NCI-H2227 treated with DMSO at 0.1 percent for 48 hours (cell line): ENCODE results near the gene UCN2.

Experiments
- DNase-seq: peaks from one replicate; lab custom pipeline; 2025; lab: John Stamatoyannopoulos, UW

Gene UCN2, protein sequence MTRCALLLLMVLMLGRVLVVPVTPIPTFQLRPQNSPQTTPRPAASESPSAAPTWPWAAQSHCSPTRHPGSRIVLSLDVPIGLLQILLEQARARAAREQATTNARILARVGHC

DNA sequence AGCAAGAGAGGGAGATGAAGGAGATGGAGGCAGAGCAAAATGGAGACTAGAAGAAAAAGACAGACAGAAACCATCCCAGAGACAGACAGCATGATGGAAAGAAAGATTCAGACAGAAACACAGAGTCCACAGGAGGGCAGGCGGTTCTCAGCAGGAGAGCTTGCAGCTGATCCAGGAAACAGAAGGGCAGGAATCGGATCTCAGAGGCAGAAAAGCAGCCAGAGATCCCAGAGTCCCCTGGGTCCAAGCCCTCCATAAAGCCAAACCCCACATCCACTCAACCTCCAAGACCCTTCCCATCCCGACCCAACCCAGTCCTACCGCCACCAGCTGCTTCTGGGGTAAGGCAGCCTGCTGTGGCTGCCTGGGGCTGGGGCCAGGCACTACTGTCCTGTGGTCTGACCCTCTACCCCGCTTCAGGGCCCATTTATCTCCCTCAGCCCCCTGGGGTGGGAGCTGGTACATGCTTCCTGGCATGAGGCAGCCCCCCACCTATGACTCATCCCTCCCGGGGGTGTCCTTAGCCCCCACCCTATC lies at the start of gene UCN2:
UCN2 (minus strand) TSS at position 400 of the 537 bp plus-strand sequence. CDS start 657 bp downstream, outside the sequence.
- peak; percentile 3 for DNase-seq

DNA sequence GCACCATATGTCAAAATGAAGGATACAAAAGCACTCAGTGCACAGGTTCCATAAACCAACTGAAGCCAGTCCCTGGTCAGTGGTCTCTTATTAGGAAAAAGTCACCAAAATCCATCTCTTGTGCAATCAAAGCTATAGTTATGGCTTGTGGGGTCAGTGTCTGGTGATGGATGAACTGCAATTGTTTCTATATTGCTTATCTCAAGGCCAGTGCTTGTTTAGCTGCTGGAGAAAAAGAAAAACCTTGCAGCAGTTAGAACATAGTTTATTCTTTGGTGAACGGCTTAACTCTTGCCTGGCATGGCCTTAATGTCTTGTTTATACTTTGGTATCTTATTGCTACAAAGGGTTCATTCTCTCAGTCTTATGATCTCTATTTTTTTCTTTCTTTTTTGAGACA lies 48.7 kb upstream of the UCN2 start:
- no peak for DNase-seq

DNA sequence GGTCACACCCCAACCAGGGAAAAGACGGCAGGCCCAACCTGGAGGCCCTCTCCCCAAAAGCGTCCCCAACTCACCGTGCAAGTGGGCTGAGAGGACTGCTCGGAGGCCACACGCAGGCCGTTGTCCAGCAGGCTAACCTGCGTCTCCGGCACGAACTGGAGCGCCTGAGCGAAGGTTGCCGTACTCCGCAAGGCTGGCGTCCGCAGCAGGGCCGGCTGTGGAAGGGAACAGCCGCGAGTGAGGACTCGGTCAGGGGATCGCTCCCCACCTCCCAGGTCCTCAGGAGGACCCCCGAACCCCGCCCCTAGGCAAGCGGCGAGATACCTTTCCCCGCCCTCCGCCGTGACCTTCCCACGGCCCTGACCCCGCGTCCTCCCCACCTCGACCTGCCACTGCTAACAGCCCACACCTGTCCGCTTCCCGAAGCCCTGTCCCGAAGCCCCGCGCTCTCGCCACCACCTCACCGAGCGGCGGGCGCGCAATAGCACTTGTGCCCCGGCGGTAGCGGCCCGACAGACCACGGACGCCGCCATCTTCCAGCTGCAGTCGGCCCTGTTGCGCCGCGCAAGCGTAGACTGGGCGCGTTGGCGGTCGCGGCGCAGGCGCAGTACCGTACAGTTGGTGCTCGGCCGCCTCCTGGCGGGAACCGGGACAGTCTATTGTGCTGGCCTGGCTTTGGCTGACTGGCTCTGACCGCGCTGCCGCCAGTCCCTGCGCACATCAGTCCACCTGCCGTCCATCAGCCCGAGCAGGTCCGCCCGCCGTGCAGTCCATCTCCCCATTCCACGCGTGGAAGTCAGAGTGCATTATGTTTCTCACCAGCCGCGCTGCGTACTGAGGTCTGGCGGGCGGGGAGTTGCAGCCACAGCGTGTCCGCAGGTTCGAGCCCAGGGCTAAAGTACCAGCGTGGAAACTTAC lies 45.8 kb upstream of the UCN2 start, which contains the start of gene UQCRC1:
UQCRC1 (minus strand) TSS at position 559 of the 918 bp plus-strand sequence; CDS start at position 533, 26 bp downstream.
- peak; percentile 88 for DNase-seq

DNA sequence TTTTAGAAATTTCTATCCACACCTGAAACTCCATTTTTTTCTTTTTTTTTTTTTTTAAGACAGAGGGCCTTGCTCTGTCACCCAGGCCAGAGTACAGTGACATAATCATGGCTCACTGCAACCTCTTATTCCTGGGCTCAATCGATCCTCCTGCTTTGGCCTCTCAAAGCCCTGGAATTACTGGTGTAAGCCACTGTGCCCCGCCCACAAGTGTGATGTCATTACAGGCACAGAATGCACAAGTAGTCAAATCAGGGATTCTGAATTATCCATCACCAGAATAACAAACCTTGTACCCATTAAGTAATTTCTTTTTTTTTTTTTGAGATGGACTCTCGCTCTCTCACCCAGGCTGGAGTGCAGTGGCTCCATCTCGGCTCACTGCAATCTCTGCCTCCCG lies 43.9 kb upstream of the UCN2 start:
- DNase-seq: no peak

DNA sequence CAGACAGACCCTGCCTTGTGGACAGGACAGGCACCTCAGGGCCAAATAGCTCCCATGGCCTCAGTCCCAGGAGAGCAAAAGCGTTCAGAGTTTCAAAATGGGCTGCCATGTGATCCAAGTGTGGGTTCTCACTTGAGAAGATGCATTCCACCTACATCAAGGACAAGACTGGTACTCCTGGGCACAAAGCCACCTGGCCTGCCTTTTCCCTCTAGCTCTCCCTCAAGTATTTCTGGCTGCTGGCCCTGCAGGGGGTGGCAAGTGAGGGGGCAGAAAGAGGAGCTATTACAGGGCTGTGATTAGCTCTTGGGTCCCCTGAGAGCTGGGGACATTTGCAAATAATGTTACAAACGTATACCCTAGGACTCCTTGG lies 38.0 kb upstream of the UCN2 start:
- no peak for DNase-seq

DNA sequence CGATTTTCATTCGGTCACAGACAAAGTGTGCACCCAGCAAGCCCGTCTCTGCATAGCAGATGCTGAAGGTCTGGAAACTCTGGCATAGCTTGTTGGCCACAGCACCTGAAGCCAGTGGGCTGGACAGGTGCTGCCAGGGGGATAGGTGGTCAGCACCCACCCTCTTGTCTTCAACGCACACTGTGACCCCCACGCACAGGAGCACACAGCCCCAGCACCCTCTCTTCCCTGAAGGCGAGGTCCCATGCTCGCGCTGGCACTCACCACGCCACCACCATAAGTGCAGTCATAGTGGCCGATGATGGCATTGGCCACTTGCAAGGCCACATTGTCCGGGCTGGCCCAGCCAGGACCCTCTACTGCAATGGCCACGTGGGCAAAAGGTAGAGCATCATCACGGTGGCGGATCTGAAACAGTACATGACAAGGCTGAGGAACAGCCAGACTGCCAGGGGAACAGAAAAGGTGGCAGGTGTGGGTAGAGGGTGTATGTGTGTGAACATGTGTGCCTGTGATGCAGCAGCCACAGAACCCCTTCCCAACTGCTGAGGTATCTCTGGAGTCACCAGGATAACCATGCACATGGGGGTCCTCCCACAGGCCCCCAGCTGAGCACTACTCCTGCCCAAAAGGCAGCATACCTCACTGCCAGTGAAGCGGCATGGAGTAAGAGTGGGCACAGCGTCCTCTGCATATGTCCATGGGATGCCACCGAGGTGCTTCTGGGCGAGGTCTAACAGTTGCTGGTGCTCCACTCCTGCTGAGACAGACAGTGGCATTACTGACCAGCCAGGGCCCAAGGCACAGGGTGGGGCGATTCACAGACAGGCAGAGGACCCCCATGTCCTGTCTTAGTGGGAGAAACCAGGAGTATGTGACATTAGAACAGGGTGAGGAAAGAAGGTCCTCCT lies 37.4 kb upstream of the UCN2 start:
- DNase-seq: no peak

DNA sequence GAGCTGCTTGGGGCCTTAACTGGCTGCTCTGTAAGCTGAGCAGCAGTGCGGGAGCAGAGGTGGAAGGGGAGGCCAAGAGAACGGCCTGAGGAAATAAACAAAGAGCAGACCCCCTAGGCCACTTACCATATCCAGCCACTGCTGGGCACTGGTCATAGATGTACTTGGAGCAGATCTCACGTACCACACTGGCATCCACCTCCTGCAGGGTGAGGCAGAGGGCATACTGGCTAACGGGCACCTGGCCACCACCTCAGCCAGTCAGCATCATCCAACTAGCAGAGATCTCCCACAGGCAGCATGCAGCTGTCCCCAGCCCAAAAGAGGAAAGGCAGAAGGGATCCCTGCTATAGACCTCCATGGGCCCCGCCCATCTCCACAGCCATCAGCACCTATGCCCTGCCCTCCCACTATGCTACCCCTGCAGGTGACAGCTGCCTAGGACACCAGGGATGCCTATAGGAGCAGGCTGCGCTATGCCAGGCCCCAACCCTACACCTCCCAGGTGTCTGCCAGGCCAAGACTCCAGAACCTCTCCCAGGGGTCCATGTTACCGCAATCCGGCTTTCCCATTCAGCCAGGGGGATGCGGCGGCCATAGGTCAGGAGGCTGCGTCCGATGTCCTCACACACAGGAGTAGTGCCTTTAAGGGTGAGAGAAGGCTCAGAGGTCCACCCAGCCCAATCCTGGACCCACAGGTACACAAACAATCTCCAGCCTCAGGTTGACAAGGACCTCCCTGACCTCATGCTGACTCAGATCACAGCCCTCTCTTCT lies 36.1 kb upstream of the UCN2 start:
- DNase-seq: no peak

DNA sequence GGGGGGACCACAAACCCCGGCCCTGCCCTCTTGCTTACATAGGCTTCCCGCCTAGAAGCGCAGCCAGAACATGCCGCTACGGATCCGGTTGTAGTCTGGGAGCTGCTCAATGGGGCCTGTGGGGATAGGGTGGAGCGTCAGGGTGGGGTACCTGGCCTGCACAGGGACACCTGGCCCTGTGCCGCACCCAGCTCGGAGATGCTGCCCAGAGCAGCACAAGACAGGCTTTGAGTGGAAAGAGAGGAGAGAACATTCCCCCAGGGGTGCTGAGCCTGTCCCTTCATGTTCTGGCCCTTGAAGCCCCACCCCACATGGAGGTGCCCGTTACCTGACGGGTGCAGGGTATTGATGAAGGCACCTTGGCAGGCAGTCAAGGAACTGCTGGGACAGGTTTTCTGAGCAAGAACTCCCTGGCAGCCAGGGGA lies 35.5 kb upstream of the UCN2 start:
- DNase-seq: no peak

DNA sequence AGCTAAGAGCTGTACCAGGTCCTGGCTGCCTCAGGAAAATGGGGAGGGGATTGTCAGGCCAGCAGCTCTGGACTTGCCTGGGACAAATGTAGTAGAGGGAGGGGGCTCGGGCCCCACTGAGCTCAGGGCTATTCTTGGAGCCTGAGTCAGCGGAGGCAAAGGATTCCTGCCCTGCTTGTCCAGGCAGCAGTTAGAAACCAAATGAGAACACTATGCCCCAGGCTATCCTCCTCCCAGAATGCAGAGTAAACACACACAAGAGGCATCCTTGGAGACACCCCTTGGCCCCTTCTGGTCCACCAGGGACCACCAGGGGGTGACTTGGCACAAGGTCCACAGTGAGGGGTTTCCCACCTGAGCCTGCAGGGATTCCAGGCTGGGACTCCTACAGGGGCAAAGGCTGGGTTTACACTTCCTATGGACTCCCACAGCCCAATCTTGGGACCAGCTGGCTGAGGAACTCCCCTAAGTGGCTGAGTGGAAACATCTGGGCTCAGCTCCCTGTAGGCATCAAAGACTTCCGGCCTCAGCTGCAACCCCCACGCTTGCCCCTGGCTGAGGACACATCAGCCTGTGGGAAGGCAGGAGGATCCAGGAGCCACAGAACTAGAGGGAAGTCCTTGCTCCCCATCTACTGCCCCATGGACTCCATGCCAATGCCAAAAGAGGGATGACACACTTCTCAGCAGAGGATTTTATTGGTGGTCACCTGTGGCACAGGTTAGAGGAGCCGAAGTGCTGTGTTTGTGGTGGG lies 34.9 kb upstream of the UCN2 start:
- no peak for DNase-seq

DNA sequence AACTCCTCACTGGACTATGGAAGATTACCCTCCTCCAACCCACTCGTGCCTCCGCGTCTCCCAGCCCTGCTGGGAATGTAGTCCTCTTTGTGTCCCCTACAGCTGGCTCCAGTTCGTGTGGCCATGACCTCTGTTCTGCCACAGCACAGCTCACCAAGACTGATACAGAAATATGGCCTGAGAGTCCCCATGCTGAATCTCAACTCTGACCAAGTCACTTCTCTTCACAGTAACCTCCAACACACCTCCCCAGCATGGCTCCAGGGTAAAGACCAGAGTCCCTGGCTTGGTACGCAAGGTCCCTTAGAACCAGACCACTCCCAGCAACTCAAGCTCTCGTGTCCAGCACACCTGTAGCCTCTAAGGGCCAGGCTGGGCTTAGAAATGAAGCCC lies 33.8 kb upstream of the UCN2 start:
- DNase-seq: no peak

DNA sequence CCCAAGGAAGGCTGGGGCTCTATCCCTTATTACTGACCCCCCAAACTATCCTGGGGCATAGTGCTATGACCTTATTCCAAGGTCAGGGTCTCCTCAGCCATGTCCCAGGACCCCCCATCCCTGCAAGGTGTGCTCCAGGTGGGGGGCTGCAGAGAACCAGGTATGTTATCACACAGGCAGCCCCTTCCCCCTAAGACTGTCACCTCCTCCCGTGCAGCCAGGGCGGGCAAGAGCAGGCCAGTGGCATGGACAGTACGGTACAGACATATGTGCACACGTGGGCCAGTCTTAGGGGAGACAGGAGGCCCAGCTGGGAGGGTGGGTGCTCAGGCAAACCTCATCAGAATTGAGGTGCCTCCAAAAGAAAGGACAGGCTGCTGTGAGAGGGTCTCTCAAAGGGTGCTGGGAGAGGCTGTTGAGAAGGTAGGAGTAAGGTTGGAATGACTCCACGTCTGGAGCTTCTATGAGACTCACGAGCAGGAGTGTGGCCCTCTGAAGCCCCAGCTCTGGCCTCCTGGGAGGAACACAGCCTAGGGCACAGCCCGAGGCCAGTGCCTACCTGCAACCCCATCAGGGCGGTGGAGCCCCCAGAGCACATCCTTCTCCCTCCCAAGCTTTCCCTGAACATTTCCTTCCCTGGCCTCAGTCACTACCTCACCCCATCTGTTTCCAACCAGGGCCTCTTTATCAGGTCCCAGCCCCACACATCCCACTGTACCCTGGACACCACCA lies 33.3 kb upstream of the UCN2 start:
- no peak for DNase-seq

DNA sequence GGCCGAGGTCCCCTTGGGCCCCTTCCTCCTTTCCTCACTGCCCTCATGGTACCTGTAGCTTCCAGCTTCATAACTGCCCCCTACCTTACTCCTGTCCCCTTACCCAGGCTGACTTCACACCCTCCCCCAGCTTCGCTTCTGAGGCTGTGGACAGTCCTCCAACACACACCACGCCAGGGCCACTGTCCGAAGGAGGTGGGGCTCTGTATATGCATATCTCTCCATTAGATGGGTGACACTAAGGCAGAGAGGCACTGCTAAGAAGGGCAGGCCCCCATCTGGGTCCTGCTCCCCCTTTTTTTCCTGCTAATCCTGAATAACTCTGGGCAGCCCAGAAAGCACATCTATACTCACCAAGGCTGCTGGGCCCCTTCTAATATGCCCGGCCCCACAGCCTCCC lies 32.6 kb upstream of the UCN2 start:
- DNase-seq: no peak

DNA sequence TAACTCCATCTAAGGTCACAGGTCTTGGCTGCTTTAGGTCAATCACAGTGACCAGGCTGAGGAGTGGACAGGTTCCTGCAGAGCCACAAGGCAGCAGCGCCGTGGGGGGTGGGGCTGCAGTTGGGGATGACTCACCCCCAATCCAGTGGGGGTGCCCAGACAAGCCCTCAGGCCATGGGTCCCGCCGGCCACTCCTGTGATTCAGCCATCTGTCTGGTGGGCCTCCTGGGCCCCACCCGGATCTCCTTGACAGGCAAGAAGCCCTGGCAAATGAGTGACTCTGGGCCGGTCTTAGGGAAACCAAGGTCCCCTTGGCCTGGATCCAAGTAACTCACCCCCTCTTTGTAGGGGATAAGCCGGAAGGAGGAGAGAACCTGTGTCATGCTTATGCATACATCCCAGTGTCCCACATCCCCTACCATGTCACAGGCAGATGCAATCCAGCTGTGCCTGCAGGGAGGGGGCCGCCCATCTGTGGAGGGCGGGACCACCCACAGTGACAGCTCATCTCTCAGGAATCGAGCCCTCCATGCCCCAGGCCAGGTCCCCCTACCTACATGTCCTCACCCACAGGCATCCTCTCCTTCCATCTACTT lies 32.0 kb upstream of the UCN2 start:
- DNase-seq: no peak

DNA sequence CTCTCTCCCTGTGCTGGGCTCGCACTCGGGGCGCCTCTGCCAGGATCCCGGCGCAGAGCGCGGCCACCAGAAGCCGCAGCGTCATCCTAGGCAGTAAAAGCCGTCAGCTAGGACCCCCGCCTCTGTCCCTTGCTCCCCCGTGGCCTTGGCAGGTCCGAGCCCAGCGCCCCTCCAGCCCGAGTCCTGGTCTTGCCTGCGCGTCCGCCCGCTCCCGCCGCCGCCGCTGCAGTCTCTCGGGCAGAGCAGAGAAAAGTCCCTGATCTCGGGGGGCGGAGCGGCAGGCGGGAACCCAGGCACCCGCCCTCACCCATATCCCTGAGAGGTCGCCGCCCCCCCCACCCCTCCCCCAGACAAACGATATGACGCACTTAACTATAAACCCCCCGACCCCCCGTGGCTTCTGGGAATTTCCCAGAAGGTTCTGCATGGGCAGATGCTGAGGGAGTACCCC lies 31.5 kb upstream of the UCN2 start, which contains the start of gene COL7A1:
COL7A1 (minus strand) TSS at position 255 of the 451 bp plus-strand sequence; CDS start at position 85, 170 bp downstream.
- no peak for DNase-seq

DNA sequence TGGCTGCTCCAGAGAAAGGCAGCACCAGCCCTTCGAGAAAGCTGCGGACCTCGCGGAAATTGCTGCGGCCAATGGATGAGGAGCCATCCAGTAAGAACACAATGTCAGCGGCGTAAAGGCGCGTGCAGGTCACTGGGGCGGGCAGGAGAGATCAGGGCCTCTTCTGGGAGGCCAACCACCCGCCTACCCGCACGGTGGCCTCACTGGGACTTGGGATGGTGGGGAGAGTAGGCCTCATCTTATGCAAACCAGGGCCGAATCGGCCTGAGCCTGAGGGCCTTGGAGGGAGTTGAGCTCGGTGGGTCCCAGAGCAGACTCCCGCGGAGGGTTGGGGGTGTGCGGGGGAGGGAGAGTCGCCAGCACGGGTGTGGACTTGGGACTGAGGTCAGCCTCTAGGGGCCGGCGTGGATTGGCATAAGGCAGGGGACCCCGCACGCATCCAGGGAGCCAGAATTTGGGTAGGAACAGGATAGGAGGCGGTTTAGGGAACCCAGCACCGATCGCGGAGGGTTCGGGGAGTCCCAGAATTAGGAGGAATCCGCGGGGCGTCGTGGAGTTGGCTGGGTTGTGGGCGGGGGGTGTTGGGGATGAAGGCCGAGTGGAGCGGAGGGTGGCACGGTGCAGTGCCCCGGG lies 31.0 kb upstream of the UCN2 start:
- DNase-seq: no peak

DNA sequence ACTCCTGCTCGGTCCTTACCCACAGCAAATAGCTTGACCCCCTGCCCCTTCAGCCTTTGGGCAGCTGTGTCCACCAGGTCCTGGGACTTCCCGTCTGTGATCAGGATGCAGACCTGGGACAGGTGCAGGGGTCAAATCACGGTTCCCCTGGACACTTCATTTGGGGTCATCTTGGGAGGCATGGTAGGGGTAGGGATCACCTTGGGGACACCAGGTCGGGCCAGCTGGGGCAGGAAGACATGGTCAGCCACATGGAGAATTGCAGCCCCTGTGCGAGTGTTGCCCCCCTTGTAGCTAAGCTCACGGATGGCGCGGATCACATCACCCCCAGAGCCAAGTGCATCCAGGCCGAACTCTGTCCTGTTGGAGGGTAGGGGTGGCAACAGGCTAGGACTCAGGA lies 29.8 kb upstream of the UCN2 start:
- DNase-seq: no peak

DNA sequence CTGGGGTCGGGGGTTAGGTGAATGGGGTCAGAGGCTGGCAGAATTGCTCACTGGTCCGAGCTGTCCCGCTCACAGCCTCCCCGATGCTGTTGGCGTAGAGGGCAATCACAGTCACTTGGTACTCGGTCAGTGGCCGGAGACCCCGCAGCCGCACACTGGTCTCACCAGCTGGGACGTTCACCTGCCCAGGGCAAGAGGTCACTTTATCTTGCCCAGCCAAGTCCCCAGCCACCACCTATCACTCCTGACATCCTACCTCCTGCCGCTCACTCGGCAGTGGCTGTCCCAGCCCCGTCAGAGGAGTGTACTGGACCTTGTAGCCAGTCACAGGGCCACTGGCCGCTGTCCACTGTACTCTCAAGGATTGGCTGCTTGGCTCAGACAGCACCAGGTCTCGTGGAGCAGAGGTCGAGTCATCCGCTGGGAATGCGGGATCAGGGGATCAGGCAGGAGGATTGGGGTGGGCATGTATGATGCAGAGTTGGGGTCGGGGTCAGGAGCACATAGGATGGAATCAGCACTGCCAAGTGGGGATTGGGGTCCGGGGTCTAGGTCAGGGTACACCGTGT lies 29.0 kb upstream of the UCN2 start:
- DNase-seq: no peak

DNA sequence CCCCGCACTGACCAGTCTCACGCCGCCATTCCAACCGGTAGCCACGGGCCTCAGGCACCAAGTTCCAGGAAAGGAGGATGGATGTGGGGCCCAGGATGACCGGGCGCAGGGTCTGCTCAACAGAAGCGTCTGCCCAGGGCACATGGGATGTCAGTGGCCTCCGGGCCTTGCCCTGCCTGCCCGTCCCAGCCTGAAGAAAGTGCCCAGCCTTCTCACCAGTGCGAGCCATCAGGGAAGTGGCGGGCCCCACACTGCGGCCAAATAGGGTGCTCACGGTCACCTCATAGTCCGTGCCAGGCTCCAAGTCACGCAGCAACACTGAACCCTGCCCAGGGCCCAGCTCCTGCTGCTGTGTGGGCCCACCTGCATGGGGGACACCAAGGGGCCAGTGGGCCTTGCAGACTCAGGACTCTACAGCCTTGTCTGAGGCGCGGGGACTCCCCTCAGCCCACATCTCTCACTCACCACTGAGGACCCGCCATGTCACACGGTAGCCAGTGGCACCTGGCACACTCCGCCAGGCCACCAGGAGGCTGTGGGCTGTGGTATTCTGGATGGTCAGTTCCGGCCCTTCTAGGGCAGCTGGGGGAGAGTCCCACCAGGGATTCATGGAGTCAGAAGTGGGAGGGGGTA lies 28.4 kb upstream of the UCN2 start:
- DNase-seq: no peak
